B cell (primary cell): Measurements from ENCODE around the gene RASGRF2.

Experiments
- CTCF ChIP-seq: fragments of 200-600 bp; IDR thresholded peaks from one replicate; pipeline ENCODE4 v1.8.0; 2022; ENCODE audit warnings: antibody characterized with exemption, mild to moderate bottlenecking
- EZH2 ChIP-seq: IDR thresholded peaks from 2 replicates; pipeline ENCODE4 v1.6.1; 2012; ENCODE audit warnings: borderline replicate concordance, low read depth, mild to moderate bottlenecking, moderate library complexity, low read length; ENCODE audit not compliant: insufficient read depth, poor library complexity, severe bottlenecking

GRCh38 chr5:81164936-81165335 lies 204.8 kb downstream of the RASGRF2 start:
- no peak for TF ChIP-seq CTCF
- TF ChIP-seq EZH2, result no peak
